ENCODE measurements around the gene SPOUT1. TPM values are rescaled to one million over a fixed set of nuclear protein-coding genes. Genes with fewer than 3 reads are reported as not detected.

The SPOUT1 gene
- polyA plus RNA-seq, 1 donor from 2014 or later: 34.7 TPM

- Histone ChIP-seq H3K4me3 (ENCODE audit: low read length) (no peak overlapping the region), H3K4me2 (ENCODE audit: low read length) (no peak overlapping the region), H3K9me3 (ENCODE audit: low read length) (no peaks in the 10 kb centered on the region), H3K9me2 (ENCODE audit: insufficient read depth, low read length) (no peaks in the 10 kb centered on the region), H4K20me1 (ENCODE audit: insufficient read depth) (no peaks in the 10 kb centered on the region), H2AFZ (ENCODE audit: low read depth, low read length) (no peak overlapping the region), H3K9ac (ENCODE audit: low read length) (no peak overlapping the region), H3K36me3 (ENCODE audit: insufficient read depth, low read length) (no peaks in the 10 kb centered on the region), H3K79me2 (replicated peaks; ENCODE audit: insufficient read depth, low read length) (no peaks in the 10 kb centered on the region), H3K27ac (ENCODE audit: low read length) (no peak overlapping the region), H3F3A (ENCODE audit: insufficient read depth, low read length, poor library complexity, severe bottlenecking) (no peaks in the 10 kb centered on the region), H3K27me3 (ENCODE audit: insufficient read depth, low read depth, low read length) (no peaks in the 10 kb centered on the region)
- TF ChIP-seq CTCF (IDR thresholded peaks at IDR 0.05; ENCODE audit: poor library complexity, severe bottlenecking) (no peak), EP300 (conservative IDR thresholded peaks at IDR 0.05; ENCODE audit: poor library complexity, severe bottlenecking) (no peak), POLR2AphosphoS5 (IDR thresholded peaks at IDR 0.05) (no peak), REST (IDR thresholded peaks at IDR 0.05; ENCODE audit: borderline replicate concordance) (no peak), RAD21 (conservative IDR thresholded peaks at IDR 0.05) (no peak), MXI1 (conservative IDR thresholded peaks at IDR 0.05; ENCODE audit: poor library complexity, severe bottlenecking) (no peak), EZH2 (IDR thresholded peaks at IDR 0.05; ENCODE audit: borderline replicate concordance, insufficient read depth, low read length, poor library complexity, severe bottlenecking) (no peak), TAF1 (IDR thresholded peaks at IDR 0.05; ENCODE audit: low read depth) (no peak), SMC3 (conservative IDR thresholded peaks at IDR 0.05; ENCODE audit: poor library complexity) (no peak)
These were observed 27.1 kb downstream of the SPOUT1 start for GRCh38 chr9:128802482-128802881.

- H3K36me3 ChIP-seq (ENCODE audit: insufficient read depth, low read length): no peaks in the 10 kb centered on the region
These were observed 29.5 kb downstream of the SPOUT1 start for GRCh38 chr9:128800061-128800460.

More at GRCh38 chr9:128800061-128800460, 29.5 kb downstream of the SPOUT1 start:
- Histone ChIP-seq H4K20me1 (ENCODE audit: insufficient read depth) (no peaks in the 10 kb centered on the region), H3K9me2 (ENCODE audit: insufficient read depth, low read length) (no peaks in the 10 kb centered on the region), H3K4me3 (ENCODE audit: low read length) (no peak overlapping the region), H3K27ac (ENCODE audit: low read length) (no peak overlapping the region), H3F3A (ENCODE audit: insufficient read depth, low read length, poor library complexity, severe bottlenecking) (no peaks in the 10 kb centered on the region), H3K4me2 (ENCODE audit: low read length) (no peak overlapping the region), H3K9ac (ENCODE audit: low read length) (no peak overlapping the region), H2AFZ (ENCODE audit: low read depth, low read length) (no peak overlapping the region), H3K9me3 (ENCODE audit: low read length) (no peaks in the 10 kb centered on the region), H3K79me2 (replicated peaks; ENCODE audit: insufficient read depth, low read length) (no peaks in the 10 kb centered on the region), H3K27me3 (ENCODE audit: insufficient read depth, low read depth, low read length) (no peaks in the 10 kb centered on the region)
- TF ChIP-seq EP300 (conservative IDR thresholded peaks at IDR 0.05; ENCODE audit: poor library complexity, severe bottlenecking) (no peak), MXI1 (conservative IDR thresholded peaks at IDR 0.05; ENCODE audit: poor library complexity, severe bottlenecking) (no peak), CTCF (IDR thresholded peaks at IDR 0.05; ENCODE audit: poor library complexity, severe bottlenecking) (no peak), SMC3 (conservative IDR thresholded peaks at IDR 0.05; ENCODE audit: poor library complexity) (no peak), TAF1 (IDR thresholded peaks at IDR 0.05; ENCODE audit: low read depth) (no peak), RAD21 (conservative IDR thresholded peaks at IDR 0.05) (no peak), REST (IDR thresholded peaks at IDR 0.05; ENCODE audit: borderline replicate concordance) (no peak), POLR2AphosphoS5 (IDR thresholded peaks at IDR 0.05) (no peak), EZH2 (IDR thresholded peaks at IDR 0.05; ENCODE audit: borderline replicate concordance, insufficient read depth, low read length, poor library complexity, severe bottlenecking) (no peak)
